Stomach (tissue), 4 donors: Measurements from ENCODE around the gene CCDC3.

ENCODE experiments used
- EP300 ChIP-seq: sonication (generic); formaldehyde crosslinking; IDR thresholded peaks from one replicate; pipeline ENCODE4 v1.6.1; 2017; ENCODE audit warnings: antibody characterized with exemption
- POLR2A ChIP-seq, 4 donors: fragments of 450-650 bp; IDR thresholded peaks; one replicate each; pipeline ENCODE4 v1.6.1; 2016; ENCODE audit warnings: antibody characterized with exemption in 4 of 4, control low read depth in 2 of 4, mild to moderate bottlenecking in 1 of 4, moderate library complexity in 1 of 4
- POLR2AphosphoS5 ChIP-seq, 3 donors: sonication (generic); formaldehyde crosslinking; IDR thresholded peaks; one replicate each; pipeline ENCODE4 v1.6.1; 2016; ENCODE audit warnings: antibody characterized with exemption in 3 of 3
- TF ChIP-seq, protein P1 (sequence below), 7 experiments: fragments of 450-650 bp in 4 of 7; fragments of 200-600 bp in 3 of 7; sonication (generic) in 3 of 7; IDR thresholded peaks; one replicate each; pipeline ENCODE4 v1.5.1; 2016 to 2019; ENCODE audit warnings: antibody characterized with exemption in 7 of 7, control low read depth in 2 of 7, mild to moderate bottlenecking in 1 of 7

DNA sequence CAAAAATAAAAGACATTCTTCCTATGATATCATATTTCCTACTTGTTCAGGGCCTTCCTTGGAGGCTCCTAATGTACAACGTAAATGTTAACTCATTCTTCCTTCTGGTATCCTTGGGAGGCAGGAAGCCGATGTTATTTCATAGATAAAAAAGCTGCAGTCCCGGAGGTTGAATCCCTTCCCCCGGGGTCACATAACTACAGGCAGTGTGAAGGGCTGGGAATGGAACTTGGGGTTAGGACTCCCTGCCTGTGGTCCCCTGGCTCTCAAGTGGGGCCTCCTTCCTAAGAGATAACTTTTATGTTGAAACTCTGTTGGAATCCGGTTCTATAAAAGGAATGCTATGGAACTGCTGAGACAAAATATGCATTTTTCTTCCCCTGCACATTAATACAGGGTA is 14.9 kb upstream of the CCDC3 start:
- no peak for TF ChIP-seq POLR2AphosphoS5 (IDR thresholded peaks at IDR 0.05)
- TF ChIP-seq, protein P1, sequence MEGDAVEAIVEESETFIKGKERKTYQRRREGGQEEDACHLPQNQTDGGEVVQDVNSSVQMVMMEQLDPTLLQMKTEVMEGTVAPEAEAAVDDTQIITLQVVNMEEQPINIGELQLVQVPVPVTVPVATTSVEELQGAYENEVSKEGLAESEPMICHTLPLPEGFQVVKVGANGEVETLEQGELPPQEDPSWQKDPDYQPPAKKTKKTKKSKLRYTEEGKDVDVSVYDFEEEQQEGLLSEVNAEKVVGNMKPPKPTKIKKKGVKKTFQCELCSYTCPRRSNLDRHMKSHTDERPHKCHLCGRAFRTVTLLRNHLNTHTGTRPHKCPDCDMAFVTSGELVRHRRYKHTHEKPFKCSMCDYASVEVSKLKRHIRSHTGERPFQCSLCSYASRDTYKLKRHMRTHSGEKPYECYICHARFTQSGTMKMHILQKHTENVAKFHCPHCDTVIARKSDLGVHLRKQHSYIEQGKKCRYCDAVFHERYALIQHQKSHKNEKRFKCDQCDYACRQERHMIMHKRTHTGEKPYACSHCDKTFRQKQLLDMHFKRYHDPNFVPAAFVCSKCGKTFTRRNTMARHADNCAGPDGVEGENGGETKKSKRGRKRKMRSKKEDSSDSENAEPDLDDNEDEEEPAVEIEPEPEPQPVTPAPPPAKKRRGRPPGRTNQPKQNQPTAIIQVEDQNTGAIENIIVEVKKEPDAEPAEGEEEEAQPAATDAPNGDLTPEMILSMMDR (IDR thresholded peaks at IDR 0.05) = no peak
- no peak for TF ChIP-seq POLR2A (IDR thresholded peaks at IDR 0.05)
- TF ChIP-seq EP300 = no peak
